Measurements from ENCODE around the gene ETV3L.

ETV3L gene

GRCh38 chr1:157124855-157125254, 25.2 kb upstream of the ETV3L start:
- no peak overlapping the region for H3K4me3 ChIP-seq (ENCODE audit: low read depth in 1 of 2, low read length in 2 of 2)
- no peaks in the 10 kb centered on the region for H3K4me1 ChIP-seq (ENCODE audit: insufficient read depth, low read length)
- H3K27ac ChIP-seq (ENCODE audit: low read depth, low read length): no peak overlapping the region
- H3K9me3 ChIP-seq (ENCODE audit: low read length): no peaks in the 10 kb centered on the region
- no peaks in the 10 kb centered on the region for H3K27me3 ChIP-seq (ENCODE audit: control insufficient read depth in 1 of 2, insufficient read depth in 2 of 2, low read length in 2 of 2)
- peaks cover 39% of the 10 kb centered on the region for H3K36me3 ChIP-seq (ENCODE audit: insufficient read depth, low read length)
- no peak overlapping the region for H3K9ac ChIP-seq (ENCODE audit: low read length)

- no peak overlapping the region for H3K9ac ChIP-seq (ENCODE audit: low read length)
- H3K36me3 ChIP-seq (ENCODE audit: insufficient read depth, low read length): peaks cover 16% of the 10 kb centered on the region
- no peak overlapping the region for H3K27ac ChIP-seq (ENCODE audit: low read depth, low read length)
- H3K9me3 ChIP-seq (ENCODE audit: low read length): no peaks in the 10 kb centered on the region
- H3K4me1 ChIP-seq (ENCODE audit: insufficient read depth, low read length): no peaks in the 10 kb centered on the region
- H3K4me3 ChIP-seq (ENCODE audit: low read depth in 1 of 2, low read length in 2 of 2): no peak overlapping the region
- H3K27me3 ChIP-seq (ENCODE audit: control insufficient read depth in 1 of 2, insufficient read depth in 2 of 2, low read length in 2 of 2): no peaks in the 10 kb centered on the region
Observed at GRCh38 chr1:157119448-157119847, 19.8 kb upstream of the ETV3L start.

GRCh38 chr1:157119008-157119407, 19.4 kb upstream of the ETV3L start:
- H3K4me1 ChIP-seq (ENCODE audit: insufficient read depth, low read length): no peaks in the 10 kb centered on the region
- peaks cover 12% of the 10 kb centered on the region for H3K36me3 ChIP-seq (ENCODE audit: insufficient read depth, low read length)
- H3K27ac ChIP-seq (ENCODE audit: low read depth, low read length): no peak overlapping the region
- H3K9ac ChIP-seq (ENCODE audit: low read length): no peak overlapping the region
- H3K27me3 ChIP-seq (ENCODE audit: control insufficient read depth in 1 of 2, insufficient read depth in 2 of 2, low read length in 2 of 2): no peaks in the 10 kb centered on the region
- H3K4me3 ChIP-seq (ENCODE audit: low read depth in 1 of 2, low read length in 2 of 2): no peak overlapping the region
- no peaks in the 10 kb centered on the region for H3K9me3 ChIP-seq (ENCODE audit: low read length)

GRCh38 chr1:157117527-157118057, 18.0 kb upstream of the ETV3L start:
- no peak overlapping the region for H3K27ac ChIP-seq (ENCODE audit: low read depth, low read length)
- H3K36me3 ChIP-seq (ENCODE audit: insufficient read depth, low read length): peaks cover 2% of the 10 kb centered on the region
- H3K9me3 ChIP-seq (ENCODE audit: low read length): no peaks in the 10 kb centered on the region
- H3K27me3 ChIP-seq (ENCODE audit: control insufficient read depth in 1 of 2, insufficient read depth in 2 of 2, low read length in 2 of 2): peaks cover 0 to 2% of the 10 kb centered on the region in 2 donors
- no peaks in the 10 kb centered on the region for H3K4me1 ChIP-seq (ENCODE audit: insufficient read depth, low read length)
- H3K9ac ChIP-seq (ENCODE audit: low read length): no peak overlapping the region
- H3K4me3 ChIP-seq (ENCODE audit: low read depth in 1 of 2, low read length in 2 of 2): no peak overlapping the region

GRCh38 chr1:157116737-157117103, 17.1 kb upstream of the ETV3L start:
- H3K27me3 ChIP-seq (ENCODE audit: control insufficient read depth in 1 of 2, insufficient read depth in 2 of 2, low read length in 2 of 2): peaks cover 0 to 10% of the 10 kb centered on the region in 2 donors
- no peaks in the 10 kb centered on the region for H3K4me1 ChIP-seq (ENCODE audit: insufficient read depth, low read length)
- H3K36me3 ChIP-seq (ENCODE audit: insufficient read depth, low read length): no peaks in the 10 kb centered on the region
- H3K9ac ChIP-seq (ENCODE audit: low read length): no peak overlapping the region
- no peak overlapping the region for H3K27ac ChIP-seq (ENCODE audit: low read depth, low read length)
- H3K9me3 ChIP-seq (ENCODE audit: low read length): no peaks in the 10 kb centered on the region
- H3K4me3 ChIP-seq (ENCODE audit: low read depth in 1 of 2, low read length in 2 of 2): no peak overlapping the region

GRCh38 chr1:157115851-157116736, 16.5 kb upstream of the ETV3L start:
- no peak overlapping the region for H3K27ac ChIP-seq (ENCODE audit: low read depth, low read length)
- no peak overlapping the region for H3K4me3 ChIP-seq (ENCODE audit: low read depth in 1 of 2, low read length in 2 of 2)
- no peaks in the 10 kb centered on the region for H3K4me1 ChIP-seq (ENCODE audit: insufficient read depth, low read length)
- no peak overlapping the region for H3K9ac ChIP-seq (ENCODE audit: low read length)
- peaks cover 0 to 11% of the 10 kb centered on the region in 2 donors for H3K27me3 ChIP-seq (ENCODE audit: control insufficient read depth in 1 of 2, insufficient read depth in 2 of 2, low read length in 2 of 2)
- H3K9me3 ChIP-seq (ENCODE audit: low read length): no peaks in the 10 kb centered on the region
- no peaks in the 10 kb centered on the region for H3K36me3 ChIP-seq (ENCODE audit: insufficient read depth, low read length)

- H3K27me3 ChIP-seq (ENCODE audit: control insufficient read depth in 1 of 2, insufficient read depth in 2 of 2, low read length in 2 of 2): peaks cover 0 to 11% of the 10 kb centered on the region in 2 donors
- no peak overlapping the region for H3K9ac ChIP-seq (ENCODE audit: low read length)
- no peaks in the 10 kb centered on the region for H3K36me3 ChIP-seq (ENCODE audit: insufficient read depth, low read length)
- no peaks in the 10 kb centered on the region for H3K9me3 ChIP-seq (ENCODE audit: low read length)
- H3K4me3 ChIP-seq (ENCODE audit: low read depth in 1 of 2, low read length in 2 of 2): no peak overlapping the region
- H3K27ac ChIP-seq (ENCODE audit: low read depth, low read length): no peak overlapping the region
- no peaks in the 10 kb centered on the region for H3K4me1 ChIP-seq (ENCODE audit: insufficient read depth, low read length)
Observed at GRCh38 chr1:157115429-157115838, 15.8 kb upstream of the ETV3L start.

GRCh38 chr1:157114183-157115121, 14.8 kb upstream of the ETV3L start:
- no peaks in the 10 kb centered on the region for H3K4me1 ChIP-seq (ENCODE audit: insufficient read depth, low read length)
- H3K27ac ChIP-seq (ENCODE audit: low read depth, low read length): no peak overlapping the region
- no peak overlapping the region for H3K9ac ChIP-seq (ENCODE audit: low read length)
- no peaks in the 10 kb centered on the region for H3K9me3 ChIP-seq (ENCODE audit: low read length)
- H3K27me3 ChIP-seq (ENCODE audit: control insufficient read depth in 1 of 2, insufficient read depth in 2 of 2, low read length in 2 of 2): peaks cover 3 to 11% of the 10 kb centered on the region in 2 donors
- no peak overlapping the region for H3K4me3 ChIP-seq (ENCODE audit: low read depth in 1 of 2, low read length in 2 of 2)
- H3K36me3 ChIP-seq (ENCODE audit: insufficient read depth, low read length): no peaks in the 10 kb centered on the region

GRCh38 chr1:157113631-157114030, 14.0 kb upstream of the ETV3L start:
- no peaks in the 10 kb centered on the region for H3K36me3 ChIP-seq (ENCODE audit: insufficient read depth, low read length)
- H3K4me1 ChIP-seq (ENCODE audit: insufficient read depth, low read length): no peaks in the 10 kb centered on the region
- H3K9me3 ChIP-seq (ENCODE audit: low read length): no peaks in the 10 kb centered on the region
- no peak overlapping the region for H3K9ac ChIP-seq (ENCODE audit: low read length)
- H3K4me3 ChIP-seq (ENCODE audit: low read depth in 1 of 2, low read length in 2 of 2): no peak overlapping the region
- peaks cover 6 to 18% of the 10 kb centered on the region in 2 donors for H3K27me3 ChIP-seq (ENCODE audit: control insufficient read depth in 1 of 2, insufficient read depth in 2 of 2, low read length in 2 of 2)
- no peak overlapping the region for H3K27ac ChIP-seq (ENCODE audit: low read depth, low read length)

- H3K9me3 ChIP-seq (ENCODE audit: low read length): no peaks in the 10 kb centered on the region
- H3K27me3 ChIP-seq (ENCODE audit: control insufficient read depth in 1 of 2, insufficient read depth in 2 of 2, low read length in 2 of 2): peaks cover 9 to 24% of the 10 kb centered on the region in 2 donors
- H3K36me3 ChIP-seq (ENCODE audit: insufficient read depth, low read length): no peaks in the 10 kb centered on the region
- H3K4me3 ChIP-seq (ENCODE audit: low read depth in 1 of 2, low read length in 2 of 2): no peak overlapping the region
- no peaks in the 10 kb centered on the region for H3K4me1 ChIP-seq (ENCODE audit: insufficient read depth, low read length)
- no peak overlapping the region for H3K9ac ChIP-seq (ENCODE audit: low read length)
- H3K27ac ChIP-seq (ENCODE audit: low read depth, low read length): no peak overlapping the region
Observed at GRCh38 chr1:157113106-157113505, 13.5 kb upstream of the ETV3L start.

GRCh38 chr1:157112186-157112867, 12.7 kb upstream of the ETV3L start:
- no peak overlapping the region for H3K9ac ChIP-seq (ENCODE audit: low read length)
- H3K36me3 ChIP-seq (ENCODE audit: insufficient read depth, low read length): no peaks in the 10 kb centered on the region
- peaks cover 14 to 31% of the 10 kb centered on the region in 2 donors for H3K27me3 ChIP-seq (ENCODE audit: control insufficient read depth in 1 of 2, insufficient read depth in 2 of 2, low read length in 2 of 2)
- H3K4me3 ChIP-seq (ENCODE audit: low read depth in 1 of 2, low read length in 2 of 2): no peak overlapping the region
- H3K27ac ChIP-seq (ENCODE audit: low read depth, low read length): no peak overlapping the region
- H3K4me1 ChIP-seq (ENCODE audit: insufficient read depth, low read length): no peaks in the 10 kb centered on the region
- H3K9me3 ChIP-seq (ENCODE audit: low read length): no peaks in the 10 kb centered on the region
